ENCODE measurements around the gene APOL2. TPM values are rescaled to one million over a fixed set of nuclear protein-coding genes. Genes with fewer than 3 reads are reported as not detected.
A peak's percentile ranks its signal among the peaks of the same experiment; 100 is the strongest.

APOL2 gene
- total RNA-seq, 1 donor, result 56.1 TPM

- H4K20me1 ChIP-seq (ENCODE audit: insufficient read depth, low read length), result peaks cover 66% of the 10 kb centered on the region
- no peak for TF ChIP-seq CTCF (IDR thresholded peaks at IDR 0.05; ENCODE audit: extremely low read depth, low read depth, low read length)
- no peak overlapping the region for H3K4me2 ChIP-seq (ENCODE audit: insufficient read depth, low read length)
- H3K4me1 ChIP-seq (ENCODE audit: insufficient read depth, low read length), result no peaks in the 10 kb centered on the region
- no peak overlapping the region for H2AFZ ChIP-seq (ENCODE audit: low read length)
- peaks cover 33% of the 10 kb centered on the region for H3K79me2 ChIP-seq (ENCODE audit: insufficient read depth, low read length)
- H3K9me3 ChIP-seq (ENCODE audit: low read depth, low read length), result no peaks in the 10 kb centered on the region
- H3K4me3 ChIP-seq (ENCODE audit: insufficient read depth, low read length), result no peak overlapping the region
- peak; percentile 11 for DNase-seq (ENCODE audit: insufficient read length, low spot score, missing footprints)
- H3K27ac ChIP-seq (ENCODE audit: low read depth, low read length), result no peak overlapping the region
- H3K27me3 ChIP-seq (ENCODE audit: insufficient read depth, low read length), result no peaks in the 10 kb centered on the region
- peaks cover 78% of the 10 kb centered on the region for H3K36me3 ChIP-seq (ENCODE audit: insufficient read depth, low read length)
These were observed 43.1 kb upstream of the APOL2 start for GRCh38 chr22:36282328-36282831.

GRCh38 chr22:36281781-36282327, 42.5 kb upstream of the APOL2 start:
- H3K9me3 ChIP-seq (ENCODE audit: low read depth, low read length), result no peaks in the 10 kb centered on the region
- H2AFZ ChIP-seq (ENCODE audit: low read length), result no peak overlapping the region
- peaks cover 64% of the 10 kb centered on the region for H4K20me1 ChIP-seq (ENCODE audit: insufficient read depth, low read length)
- H3K4me3 ChIP-seq (ENCODE audit: insufficient read depth, low read length), result no peak overlapping the region
- H3K4me2 ChIP-seq (ENCODE audit: insufficient read depth, low read length), result no peak overlapping the region
- H3K36me3 ChIP-seq (ENCODE audit: insufficient read depth, low read length), result peaks cover 74% of the 10 kb centered on the region
- no peaks in the 10 kb centered on the region for H3K4me1 ChIP-seq (ENCODE audit: insufficient read depth, low read length)
- peak; percentile 68 for DNase-seq (ENCODE audit: insufficient read length, low spot score, missing footprints)
- TF ChIP-seq CTCF (IDR thresholded peaks at IDR 0.05; ENCODE audit: extremely low read depth, low read depth, low read length), result no peak
- no peak overlapping the region for H3K27ac ChIP-seq (ENCODE audit: low read depth, low read length)
- no peaks in the 10 kb centered on the region for H3K27me3 ChIP-seq (ENCODE audit: insufficient read depth, low read length)
- H3K79me2 ChIP-seq (ENCODE audit: insufficient read depth, low read length), result peaks cover 29% of the 10 kb centered on the region

- H4K20me1 ChIP-seq (ENCODE audit: insufficient read depth, low read length), result peaks cover 50% of the 10 kb centered on the region
- TF ChIP-seq CTCF (IDR thresholded peaks at IDR 0.05; ENCODE audit: extremely low read depth, low read depth, low read length), result no peak
- H3K27ac ChIP-seq (ENCODE audit: low read depth, low read length), result no peak overlapping the region
- no peak overlapping the region for H2AFZ ChIP-seq (ENCODE audit: low read length)
- H3K9me3 ChIP-seq (ENCODE audit: low read depth, low read length), result no peaks in the 10 kb centered on the region
- H3K4me1 ChIP-seq (ENCODE audit: insufficient read depth, low read length), result no peaks in the 10 kb centered on the region
- H3K27me3 ChIP-seq (ENCODE audit: insufficient read depth, low read length), result no peaks in the 10 kb centered on the region
- no peak overlapping the region for H3K4me2 ChIP-seq (ENCODE audit: insufficient read depth, low read length)
- peaks cover 15% of the 10 kb centered on the region for H3K79me2 ChIP-seq (ENCODE audit: insufficient read depth, low read length)
- DNase-seq (ENCODE audit: insufficient read length, low spot score, missing footprints), result peak; percentile 78
- peaks cover 60% of the 10 kb centered on the region for H3K36me3 ChIP-seq (ENCODE audit: insufficient read depth, low read length)
- no peak overlapping the region for H3K4me3 ChIP-seq (ENCODE audit: insufficient read depth, low read length)
These were observed 41.1 kb upstream of the APOL2 start for GRCh38 chr22:36280379-36280778.

GRCh38 chr22:36279219-36279666, 39.9 kb upstream of the APOL2 start:
- no peak overlapping the region for H3K4me2 ChIP-seq (ENCODE audit: insufficient read depth, low read length)
- H3K36me3 ChIP-seq (ENCODE audit: insufficient read depth, low read length), result peaks cover 48% of the 10 kb centered on the region
- no peak for DNase-seq (ENCODE audit: insufficient read length, low spot score, missing footprints)
- H4K20me1 ChIP-seq (ENCODE audit: insufficient read depth, low read length), result peaks cover 42% of the 10 kb centered on the region
- no peaks in the 10 kb centered on the region for H3K9me3 ChIP-seq (ENCODE audit: low read depth, low read length)
- H3K79me2 ChIP-seq (ENCODE audit: insufficient read depth, low read length), result peaks cover 5% of the 10 kb centered on the region
- TF ChIP-seq CTCF (IDR thresholded peaks at IDR 0.05; ENCODE audit: extremely low read depth, low read depth, low read length), result no peak
- no peaks in the 10 kb centered on the region for H3K27me3 ChIP-seq (ENCODE audit: insufficient read depth, low read length)
- H2AFZ ChIP-seq (ENCODE audit: low read length), result no peak overlapping the region
- H3K4me1 ChIP-seq (ENCODE audit: insufficient read depth, low read length), result no peaks in the 10 kb centered on the region
- no peak overlapping the region for H3K27ac ChIP-seq (ENCODE audit: low read depth, low read length)
- H3K4me3 ChIP-seq (ENCODE audit: insufficient read depth, low read length), result no peak overlapping the region

Data from osteoblast (primary cell).